Measurements from ENCODE around the gene PTPRG.

GRCh38 chr3:61627768-61628185, 66.4 kb downstream of the PTPRG start:
- no peak for TF ChIP-seq CTCF (IDR thresholded peaks at IDR 0.05)
- TF ChIP-seq POLR2AphosphoS5 (IDR thresholded peaks at IDR 0.05; ENCODE audit: low read depth, low read length), result no peak
- no peak for TF ChIP-seq SIN3A (IDR thresholded peaks at IDR 0.05; ENCODE audit: borderline replicate concordance, insufficient read depth, low read depth, low read length)

Measured in Panc1 (cell line).